RWPE2 (cell line): Measurements from ENCODE around the gene OLFML2B.

Source experiments
- ATAC-seq: fragments of 200-7000 bp; cut with Tn5 transposase; 3 replicates; pipeline ENCODE4 v1.9.1; 2021; ENCODE audit warnings: low read depth
- DNase-seq: peaks from one replicate; pipeline ENCODE4 v3.0.0-alpha.2; 2020; ENCODE audit warnings: low spot score
- H3K27ac ChIP-seq: fragments of 450-650 bp; 2 replicates; pipeline ENCODE4 v1.5.1; 2017; ENCODE audit warnings: mild to moderate bottlenecking; ENCODE audit not compliant: poor library complexity, severe bottlenecking
- H3K27me3 ChIP-seq: fragments of 250-450 bp; sonication (Bioruptor Pico); 2 replicates; pipeline ENCODE4 v1.5.1; 2021; ENCODE audit warnings: mild to moderate bottlenecking, moderate library complexity; ENCODE audit not compliant: insufficient read depth, poor library complexity, severe bottlenecking
- H3K36me3 ChIP-seq: fragments of 250-450 bp; sonication (Bioruptor Pico); 2 replicates; pipeline ENCODE4 v1.5.1; 2020; ENCODE audit warnings: low read depth, mild to moderate bottlenecking, moderate library complexity
- H3K4me1 ChIP-seq: fragments of 250-450 bp; sonication (Bioruptor Pico); 2 replicates; pipeline ENCODE4 v1.5.1; 2021; ENCODE audit warnings: mild to moderate bottlenecking, moderate library complexity; ENCODE audit not compliant: insufficient read depth, poor library complexity, severe bottlenecking
- H3K4me3 ChIP-seq: fragments of 250-450 bp; sonication (Bioruptor Pico); 2 replicates; pipeline ENCODE4 v1.5.1; 2021; ENCODE audit warnings: mild to moderate bottlenecking, moderate library complexity; ENCODE audit not compliant: severe bottlenecking
- H3K9me3 ChIP-seq: fragments of 250-450 bp; sonication (Bioruptor Pico); 2 replicates; pipeline ENCODE4 v1.5.1; 2021; ENCODE audit warnings: mild to moderate bottlenecking, moderate library complexity; ENCODE audit not compliant: severe bottlenecking
- TF ChIP-seq, protein P1 (sequence below): fragments of 450-650 bp; IDR thresholded peaks from one replicate; pipeline ENCODE4 v1.5.1; 2017; ENCODE audit warnings: mild to moderate bottlenecking, moderate library complexity; ENCODE audit not compliant: poor library complexity, severe bottlenecking

The OLFML2B gene

DNA sequence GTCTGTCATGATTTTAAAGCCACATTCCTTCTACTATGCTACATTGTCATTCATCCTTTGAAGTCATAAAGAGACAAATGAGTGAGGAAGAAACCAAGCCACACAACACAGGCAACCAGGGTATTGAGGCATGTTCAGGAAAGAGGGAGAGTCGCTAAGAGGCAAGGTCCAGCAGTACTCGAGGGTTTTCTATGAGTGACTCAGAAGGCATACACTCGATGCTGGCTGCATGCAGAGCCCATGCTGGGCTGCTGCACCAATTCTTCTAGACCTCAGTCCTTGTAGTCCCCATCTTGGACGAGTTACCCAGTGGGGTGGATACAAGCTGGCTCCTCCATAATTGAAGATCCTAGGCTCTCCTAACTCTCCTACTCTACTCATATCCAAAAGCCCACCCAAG, 57.6 kb downstream of the OLFML2B start:
- ATAC-seq, result no peak
- no peak overlapping the region for H3K4me3 ChIP-seq
- DNase-seq, result no peak
- H3K27me3 ChIP-seq, result no peaks in the 10 kb centered on the region
- peaks cover 15% of the 10 kb centered on the region for H3K4me1 ChIP-seq
- TF ChIP-seq, protein P1, sequence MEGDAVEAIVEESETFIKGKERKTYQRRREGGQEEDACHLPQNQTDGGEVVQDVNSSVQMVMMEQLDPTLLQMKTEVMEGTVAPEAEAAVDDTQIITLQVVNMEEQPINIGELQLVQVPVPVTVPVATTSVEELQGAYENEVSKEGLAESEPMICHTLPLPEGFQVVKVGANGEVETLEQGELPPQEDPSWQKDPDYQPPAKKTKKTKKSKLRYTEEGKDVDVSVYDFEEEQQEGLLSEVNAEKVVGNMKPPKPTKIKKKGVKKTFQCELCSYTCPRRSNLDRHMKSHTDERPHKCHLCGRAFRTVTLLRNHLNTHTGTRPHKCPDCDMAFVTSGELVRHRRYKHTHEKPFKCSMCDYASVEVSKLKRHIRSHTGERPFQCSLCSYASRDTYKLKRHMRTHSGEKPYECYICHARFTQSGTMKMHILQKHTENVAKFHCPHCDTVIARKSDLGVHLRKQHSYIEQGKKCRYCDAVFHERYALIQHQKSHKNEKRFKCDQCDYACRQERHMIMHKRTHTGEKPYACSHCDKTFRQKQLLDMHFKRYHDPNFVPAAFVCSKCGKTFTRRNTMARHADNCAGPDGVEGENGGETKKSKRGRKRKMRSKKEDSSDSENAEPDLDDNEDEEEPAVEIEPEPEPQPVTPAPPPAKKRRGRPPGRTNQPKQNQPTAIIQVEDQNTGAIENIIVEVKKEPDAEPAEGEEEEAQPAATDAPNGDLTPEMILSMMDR, result no peak
- no peak overlapping the region for H3K27ac ChIP-seq
- no peaks in the 10 kb centered on the region for H3K36me3 ChIP-seq
- no peaks in the 10 kb centered on the region for H3K9me3 ChIP-seq

DNA sequence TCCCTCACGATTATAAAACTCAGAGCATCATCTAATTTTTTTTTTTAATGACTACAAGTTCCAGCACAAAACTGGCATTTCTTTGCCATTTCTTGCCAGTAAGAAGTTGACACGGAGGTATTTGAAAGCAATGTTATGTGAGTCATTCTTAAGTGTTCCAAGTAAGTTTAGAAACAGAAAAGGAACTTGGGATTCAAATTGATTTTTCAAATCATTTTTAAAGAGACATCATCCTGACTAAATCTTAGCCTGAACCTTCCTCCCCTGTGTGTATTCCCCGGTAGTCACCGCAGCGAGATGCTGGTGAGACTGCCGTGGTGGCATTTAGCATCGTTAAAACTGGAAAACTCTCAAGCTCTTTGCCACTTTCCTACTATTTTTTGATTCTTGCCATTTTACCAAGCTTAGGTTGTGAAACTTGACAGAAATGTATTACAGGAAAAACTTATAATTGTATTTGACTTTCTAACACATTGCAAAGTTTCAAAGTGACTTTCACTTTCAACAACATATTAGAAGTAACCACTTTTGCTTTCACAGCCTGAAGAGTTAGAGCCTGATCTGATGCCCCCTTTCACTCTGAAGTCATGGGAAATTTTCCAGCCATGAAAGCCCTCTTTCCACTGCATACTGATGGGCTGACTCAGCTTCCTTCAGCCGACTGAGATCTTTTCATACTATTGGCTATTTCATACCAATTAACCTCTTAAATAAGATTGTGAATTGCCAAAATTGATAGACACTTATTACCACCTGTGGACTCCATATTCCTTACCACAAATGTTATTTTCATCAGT, 61.4 kb downstream of the OLFML2B start:
- H3K4me3 ChIP-seq, result peak overlapping the region; percentile 12
- peak; percentile 88 for ATAC-seq
- peaks cover 15% of the 10 kb centered on the region for H3K4me1 ChIP-seq

DNA sequence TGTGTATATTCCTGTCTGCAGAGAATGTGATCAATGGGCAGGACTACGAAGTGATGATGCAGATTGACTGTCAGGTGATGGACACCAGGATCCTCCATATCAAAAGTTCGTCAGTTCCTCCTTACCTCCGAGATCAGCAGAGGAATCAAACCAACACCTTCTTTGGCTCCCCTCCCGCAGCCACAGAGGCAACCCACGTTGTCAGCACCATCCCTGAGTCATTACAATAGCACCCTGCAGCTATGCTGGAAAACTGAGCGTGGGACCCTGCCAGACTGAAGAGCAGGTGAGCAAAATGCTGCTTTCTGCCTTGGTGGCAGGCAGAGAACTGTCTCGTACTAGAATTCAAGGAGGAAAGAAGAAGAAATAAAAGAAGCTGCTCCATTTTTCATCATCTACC, 65.2 kb downstream of the OLFML2B start:
- peaks cover 14% of the 10 kb centered on the region for H3K4me1 ChIP-seq
- H3K9me3 ChIP-seq, result no peaks in the 10 kb centered on the region
- H3K27ac ChIP-seq, result no peak overlapping the region
- DNase-seq (no peak), ATAC-seq (peak; percentile 31; the same call in 2 of the 3 replicates)
- H3K27me3 ChIP-seq, result no peaks in the 10 kb centered on the region
- TF ChIP-seq, protein P1, result no peak
- H3K4me3 ChIP-seq, result no peak overlapping the region
- H3K36me3 ChIP-seq, result peaks cover 5% of the 10 kb centered on the region; the same call in 1 of the 2 replicates

More for the DNA sequence above, 61.4 kb downstream of the OLFML2B start:
- peak overlapping the region; percentile 92 for H3K27ac ChIP-seq
- H3K9me3 ChIP-seq, result no peaks in the 10 kb centered on the region
- H3K36me3 ChIP-seq, result peaks cover 5% of the 10 kb centered on the region; the same call in 1 of the 2 replicates
- no peaks in the 10 kb centered on the region for H3K27me3 ChIP-seq
- DNase-seq, result no peak
- TF ChIP-seq, protein P1, result no peak

DNA sequence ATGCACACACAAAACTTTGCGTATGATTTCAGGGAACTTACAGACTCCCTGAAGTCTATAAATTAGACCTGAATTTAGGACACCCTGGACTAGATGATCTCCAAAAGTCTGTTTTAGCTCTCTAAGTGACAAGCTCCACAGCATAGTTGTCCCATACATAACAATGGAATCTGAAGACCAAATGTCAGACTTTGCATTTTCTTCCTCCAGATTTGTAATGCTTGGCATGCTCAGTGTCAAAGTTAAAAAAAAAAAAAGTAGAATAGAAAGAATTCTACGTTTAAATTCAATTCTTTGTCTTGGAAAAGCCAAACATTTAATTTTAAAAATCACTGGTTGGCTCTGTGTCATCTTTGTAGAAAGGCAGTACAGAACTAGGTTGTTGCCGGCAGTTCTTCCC, 66.7 kb downstream of the OLFML2B start:
- H3K27me3 ChIP-seq, result no peaks in the 10 kb centered on the region
- TF ChIP-seq, protein P1, result no peak
- DNase-seq, result no peak
- H3K36me3 ChIP-seq, result peaks cover 5% of the 10 kb centered on the region; the same call in 1 of the 2 replicates
- no peak for ATAC-seq
- H3K9me3 ChIP-seq, result no peaks in the 10 kb centered on the region
- no peak overlapping the region for H3K27ac ChIP-seq
- peaks cover 5% of the 10 kb centered on the region for H3K4me1 ChIP-seq
- H3K4me3 ChIP-seq, result no peak overlapping the region

DNA sequence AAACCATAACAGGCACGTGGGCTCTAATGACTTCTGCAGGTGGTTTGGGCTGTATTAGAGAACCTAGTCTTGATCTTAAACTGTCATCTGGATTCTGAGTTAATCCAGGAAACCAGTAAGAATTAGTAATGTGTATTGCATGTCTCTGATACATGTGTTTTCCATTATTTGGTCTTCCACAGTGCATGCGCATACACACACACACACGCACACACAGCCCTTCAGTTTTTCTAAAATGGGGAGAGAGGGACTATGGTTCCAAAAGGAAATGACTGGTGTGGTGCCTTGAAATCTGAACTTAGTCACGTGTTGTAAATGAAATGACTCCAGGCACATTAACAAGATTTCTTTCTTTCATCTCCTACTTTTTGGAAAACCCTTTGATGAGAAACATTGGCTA, 67.6 kb downstream of the OLFML2B start:
- Histone ChIP-seq H3K27me3 (no peaks in the 10 kb centered on the region), H3K27ac (no peak overlapping the region), H3K4me1 (no peaks in the 10 kb centered on the region), H3K4me3 (no peak overlapping the region), H3K36me3 (peaks cover 5% of the 10 kb centered on the region; the same call in 1 of the 2 replicates), H3K9me3 (no peaks in the 10 kb centered on the region)
- no peak for DNase-seq
- TF ChIP-seq, protein P1, result no peak
- ATAC-seq, result no peak
